GM21529 (cell line): ENCODE results near the gene RBM18.
A peak's percentile ranks its signal among the peaks of the same experiment; 100 is the strongest.

Source experiments
- ATAC-seq: cut with Tn5 transposase; IDR thresholded peaks from one replicate; pipeline ENCODE4 v1.9.1; 2021; ENCODE audit not compliant: unreplicated experiment

Gene RBM18

GRCh38 chr9:122264360-122265148, at the start of gene RBM18, which contains the start of gene MRRF:
Gene RBM18 (minus strand): TSS chr9:122264840. CDS start chr9:122261492, 3,348 bp downstream.
Gene MRRF (plus strand): TSS chr9:122264882. CDS start chr9:122270892, 6,010 bp downstream.
- ATAC-seq: peak; percentile 80

- no peak for ATAC-seq
These were observed 49.5 kb upstream of the RBM18 start for GRCh38 chr9:122314165-122314564.

GRCh38 chr9:122309861-122310260, 45.2 kb upstream of the RBM18 start:
- ATAC-seq: no peak

- no peak for ATAC-seq
These were observed 43.3 kb upstream of the RBM18 start for GRCh38 chr9:122307925-122308324.

GRCh38 chr9:122307061-122307460, 42.4 kb upstream of the RBM18 start:
- ATAC-seq: no peak

GRCh38 chr9:122302237-122303093, 37.8 kb upstream of the RBM18 start:
- no peak for ATAC-seq

- no peak for ATAC-seq
These were observed 32.9 kb upstream of the RBM18 start for GRCh38 chr9:122297512-122297911.

- no peak for ATAC-seq
These were observed 29.9 kb upstream of the RBM18 start for GRCh38 chr9:122294531-122294930.

GRCh38 chr9:122291458-122291857, 26.8 kb upstream of the RBM18 start:
- ATAC-seq: no peak

- ATAC-seq: peak; percentile 12
These were observed 22.6 kb upstream of the RBM18 start for GRCh38 chr9:122287214-122287720.

- peak; percentile 67 for ATAC-seq
These were observed 22.1 kb upstream of the RBM18 start for GRCh38 chr9:122286764-122287163.

- ATAC-seq: no peak
These were observed 16.7 kb upstream of the RBM18 start for GRCh38 chr9:122281368-122281767.

GRCh38 chr9:122277285-122277897, 12.8 kb upstream of the RBM18 start:
- ATAC-seq: no peak

- ATAC-seq: no peak
These were observed 11.5 kb upstream of the RBM18 start for GRCh38 chr9:122276096-122276495.

- no peak for ATAC-seq
These were observed 9.4 kb upstream of the RBM18 start for GRCh38 chr9:122274055-122274454.

GRCh38 chr9:122268041-122268814, 3.6 kb upstream of the RBM18 start:
- no peak for ATAC-seq

- ATAC-seq: peak; percentile 34
These were observed 692 bp upstream of the RBM18 start for GRCh38 chr9:122265149-122265915.

GRCh38 chr9:122263699-122264349, 816 bp downstream of the RBM18 start:
- ATAC-seq: no peak

- ATAC-seq: no peak
These were observed 2.6 kb downstream of the RBM18 start for GRCh38 chr9:122262073-122262472.
